ENCODE results near the gene TCF12. TPM values are rescaled to one million over a fixed set of nuclear protein-coding genes. Genes with fewer than 3 reads are reported as not detected.

TCF12 gene
- polyA plus RNA-seq, 1 experiment = 447 TPM

- H3K27ac ChIP-seq (ENCODE audit: low read depth, low read length) = no peak overlapping the region
- no peak for DNase-seq (ENCODE audit: low read depth, low spot score)
- H3K27me3 ChIP-seq (ENCODE audit: control insufficient read depth, insufficient read depth, low read length) = no peaks in the 10 kb centered on the region
- POLR2A ChIA-PET = no interaction called here
- CTCF ChIA-PET = interaction anchor here (0.6 to 1.0 kb wide), 2 partner anchors 309 to 886 kb away, joined by 3 read pairs; no protein-coding TSS in a partner anchor
- no peak for TF ChIP-seq CTCF (IDR thresholded peaks at IDR 0.05; ENCODE audit: low read depth, low read length)
- no peaks in the 10 kb centered on the region for H3K9me3 ChIP-seq (ENCODE audit: control insufficient read depth, insufficient read depth, low read length)
- H3K4me3 ChIP-seq (ENCODE audit: low read depth, low read length) = no peak overlapping the region
Observed at GRCh38 chr15:57130956-57131355, 212.5 kb downstream of the TCF12 start.

DNA sequence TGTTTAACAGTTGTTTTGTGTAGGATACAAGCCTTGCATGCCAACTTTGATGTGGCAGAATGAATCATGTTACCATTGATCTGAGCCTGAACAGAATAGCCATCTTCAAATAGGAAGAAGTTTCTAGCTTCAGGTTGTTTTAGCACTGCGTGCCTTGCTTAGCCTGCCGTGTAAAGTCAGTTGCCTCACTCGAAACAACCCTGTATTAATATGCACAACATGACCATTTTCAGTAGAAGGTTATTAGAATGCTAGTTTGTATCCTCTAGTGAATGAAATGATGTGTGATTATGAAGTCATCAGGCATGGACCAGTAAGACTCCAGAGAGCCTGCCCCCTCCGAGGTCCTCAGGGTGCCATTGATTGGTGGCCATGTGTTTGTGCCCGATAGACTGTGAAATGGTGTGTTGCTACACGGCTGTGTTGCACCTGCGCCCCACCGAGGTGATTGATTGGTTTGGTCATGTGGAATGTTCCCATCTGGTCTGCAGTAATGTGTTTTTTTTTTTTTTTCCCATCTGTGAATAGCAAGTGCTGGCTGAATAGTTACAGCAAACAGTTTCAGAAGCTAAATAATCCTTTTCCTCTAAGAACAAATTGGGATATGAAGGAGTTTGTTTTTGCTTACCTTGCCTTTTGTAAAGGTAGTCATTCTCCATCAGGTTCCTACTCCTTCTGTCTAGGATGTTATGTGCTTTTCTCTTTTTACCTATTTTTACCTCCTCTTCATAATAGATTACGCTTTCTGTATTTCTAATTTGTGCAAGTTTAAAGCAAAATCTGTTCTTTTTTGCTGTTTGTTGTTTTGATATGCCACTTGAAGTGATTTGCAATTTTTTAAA lies 214.9 kb downstream of the TCF12 start:
- Histone ChIP-seq H3K9me3 (ENCODE audit: control insufficient read depth, insufficient read depth, low read length) (no peaks in the 10 kb centered on the region), H3K27ac (ENCODE audit: low read depth, low read length) (no peak overlapping the region), H3K27me3 (ENCODE audit: control insufficient read depth, insufficient read depth, low read length) (no peaks in the 10 kb centered on the region), H3K4me3 (ENCODE audit: low read depth, low read length) (no peak overlapping the region)
- no peak for TF ChIP-seq CTCF (IDR thresholded peaks at IDR 0.05; ENCODE audit: low read depth, low read length)
- ChIA-PET POLR2A (interaction anchor here (0.6 kb wide), 1 partner anchor 82 kb away, joined by 3 read pairs; no protein-coding TSS in a partner anchor), CTCF (no interaction called here)
- no peak for DNase-seq (ENCODE audit: low read depth, low spot score)

DNA sequence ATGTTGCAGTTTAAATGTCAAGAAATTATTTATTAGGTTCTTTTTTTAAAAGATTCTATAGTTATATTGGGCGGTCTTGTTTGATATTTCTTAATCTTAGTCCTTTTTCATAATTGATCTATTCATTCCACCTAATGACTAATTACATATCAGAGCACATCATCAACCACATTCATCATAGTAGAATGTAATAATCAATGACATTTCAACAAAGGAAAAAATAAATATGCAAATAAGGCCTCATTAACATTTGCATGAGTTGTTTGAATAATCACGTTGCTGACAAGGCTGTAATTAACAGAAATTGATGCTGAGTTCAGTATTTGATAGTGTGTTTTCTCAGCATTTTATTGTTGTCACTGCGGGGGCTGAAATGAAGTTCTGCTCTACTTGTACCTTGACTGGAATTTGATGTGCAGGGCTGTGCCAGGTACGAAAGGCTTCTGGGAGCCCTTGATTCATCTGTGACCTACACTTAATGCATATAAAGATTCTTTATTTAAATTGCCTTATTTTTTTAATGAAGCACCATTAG lies 215.7 kb downstream of the TCF12 start:
- Histone ChIP-seq H3K9me3 (ENCODE audit: control insufficient read depth, insufficient read depth, low read length) (no peaks in the 10 kb centered on the region), H3K4me3 (ENCODE audit: low read depth, low read length) (no peak overlapping the region), H3K27ac (ENCODE audit: low read depth, low read length) (no peak overlapping the region), H3K27me3 (ENCODE audit: control insufficient read depth, insufficient read depth, low read length) (no peaks in the 10 kb centered on the region)
- DNase-seq (ENCODE audit: low read depth, low spot score) = no peak
- ChIA-PET CTCF (interaction anchor here (2.1 to 2.2 kb wide), 2 partner anchors 12 to 312 kb away, joined by 8 to 11 read pairs; no protein-coding TSS in a partner anchor), POLR2A (interaction anchor here (0.6 kb wide), 1 partner anchor 81 kb away, joined by 3 read pairs; no protein-coding TSS in a partner anchor)
- TF ChIP-seq CTCF (IDR thresholded peaks at IDR 0.05; ENCODE audit: low read depth, low read length) = no peak

DNA sequence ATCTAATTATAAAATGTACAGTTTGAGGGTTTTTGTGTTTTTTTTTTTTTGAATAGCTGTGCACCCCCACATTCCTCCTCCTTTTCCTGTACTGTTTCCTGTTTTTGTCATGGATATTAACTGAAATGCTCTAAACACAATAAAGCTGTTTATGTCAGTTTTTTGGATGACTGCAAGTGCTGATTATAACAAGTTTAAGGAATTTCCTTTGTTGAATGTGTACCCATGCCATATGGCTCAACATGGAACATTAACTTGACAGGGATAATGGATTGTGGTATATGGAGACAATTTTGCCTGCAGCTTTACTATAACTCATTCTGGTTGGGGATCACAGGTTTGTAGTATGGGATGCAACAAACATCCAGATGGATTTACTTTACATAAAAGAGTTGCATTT lies 216.4 kb downstream of the TCF12 start:
- H3K4me3 ChIP-seq (ENCODE audit: low read depth, low read length) = no peak overlapping the region
- DNase-seq (ENCODE audit: low read depth, low spot score) = no peak
- ChIA-PET POLR2A (no interaction called here), CTCF (interaction anchor here (1.0 to 2.2 kb wide), 5 partner anchors 12 to 644 kb away, joined by 4 to 11 read pairs (median 7); no protein-coding TSS in a partner anchor)
- H3K27me3 ChIP-seq (ENCODE audit: control insufficient read depth, insufficient read depth, low read length) = no peaks in the 10 kb centered on the region
- no peak for TF ChIP-seq CTCF (IDR thresholded peaks at IDR 0.05; ENCODE audit: low read depth, low read length)
- H3K27ac ChIP-seq (ENCODE audit: low read depth, low read length) = no peak overlapping the region
- no peaks in the 10 kb centered on the region for H3K9me3 ChIP-seq (ENCODE audit: control insufficient read depth, insufficient read depth, low read length)

DNA sequence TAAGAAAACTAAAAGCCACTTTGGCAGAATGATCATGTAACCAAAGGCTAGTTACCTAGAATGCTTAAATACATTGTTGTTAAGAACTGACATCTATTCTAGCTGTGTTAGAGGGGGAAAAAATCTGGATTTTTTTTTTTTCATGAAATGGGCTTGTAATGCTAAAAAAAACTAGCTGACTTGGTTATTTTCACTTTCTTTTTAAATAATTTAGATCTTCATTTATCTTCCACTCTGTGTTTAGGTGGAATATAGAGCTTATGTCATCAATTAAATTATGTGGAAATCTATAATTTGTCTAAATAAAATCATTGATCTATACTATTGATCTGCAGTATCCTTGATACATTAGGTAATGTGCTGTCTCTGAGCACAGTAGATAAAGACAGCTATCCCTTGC lies 217.4 kb downstream of the TCF12 start:
- ChIA-PET POLR2A (no interaction called here), CTCF (interaction anchor here (0.7 to 2.2 kb wide), 7 partner anchors 11 to 645 kb away, joined by 3 to 11 read pairs (median 4); no protein-coding TSS in a partner anchor)
- no peak for DNase-seq (ENCODE audit: low read depth, low spot score)
- Histone ChIP-seq H3K9me3 (ENCODE audit: control insufficient read depth, insufficient read depth, low read length) (no peaks in the 10 kb centered on the region), H3K27ac (ENCODE audit: low read depth, low read length) (no peak overlapping the region), H3K4me3 (ENCODE audit: low read depth, low read length) (no peak overlapping the region), H3K27me3 (ENCODE audit: control insufficient read depth, insufficient read depth, low read length) (no peaks in the 10 kb centered on the region)
- TF ChIP-seq CTCF (IDR thresholded peaks at IDR 0.05; ENCODE audit: low read depth, low read length) = no peak

Measured in AG04450 (cell line).